ENCODE results near the gene DAPK2.

DAPK2 gene

GRCh38 chr15:63998489-63998888, 47.8 kb downstream of the DAPK2 start:
- ChIA-PET POLR2A (no interaction called here), CTCF (interaction anchor here (0.9 to 1.9 kb wide), 4 partner anchors 11 to 246 kb away, joined by 3 to 8 read pairs (median 4); no protein-coding TSS in a partner anchor)
- no peak for DNase-seq (ENCODE audit: extremely low spot score)
- TF ChIP-seq CTCF (IDR thresholded peaks at IDR 0.05; ENCODE audit: control extremely low read depth, extremely low read depth, low read depth, missing control alignments) = no peak

- ChIA-PET CTCF (interaction anchor here (1.7 to 1.9 kb wide), 2 partner anchors 12 to 15 kb away, joined by 4 to 8 read pairs; no protein-coding TSS in a partner anchor), POLR2A (no interaction called here)
- TF ChIP-seq CTCF (IDR thresholded peaks at IDR 0.05; ENCODE audit: control extremely low read depth, extremely low read depth, low read depth, missing control alignments) = no peak
- DNase-seq (ENCODE audit: extremely low spot score) = no peak
Measured at GRCh38 chr15:63997715-63998442, 48.4 kb downstream of the DAPK2 start.

- ChIA-PET CTCF (interaction anchor here (0.9 to 2.4 kb wide), 4 partner anchors 10 to 244 kb away, joined by 3 to 6 read pairs (median 3); no protein-coding TSS in a partner anchor), POLR2A (no interaction called here)
- no peak for DNase-seq (ENCODE audit: extremely low spot score)
- no peak for TF ChIP-seq CTCF (IDR thresholded peaks at IDR 0.05; ENCODE audit: control extremely low read depth, extremely low read depth, low read depth, missing control alignments)
Measured at GRCh38 chr15:63996794-63997357, 49.4 kb downstream of the DAPK2 start.

DNA sequence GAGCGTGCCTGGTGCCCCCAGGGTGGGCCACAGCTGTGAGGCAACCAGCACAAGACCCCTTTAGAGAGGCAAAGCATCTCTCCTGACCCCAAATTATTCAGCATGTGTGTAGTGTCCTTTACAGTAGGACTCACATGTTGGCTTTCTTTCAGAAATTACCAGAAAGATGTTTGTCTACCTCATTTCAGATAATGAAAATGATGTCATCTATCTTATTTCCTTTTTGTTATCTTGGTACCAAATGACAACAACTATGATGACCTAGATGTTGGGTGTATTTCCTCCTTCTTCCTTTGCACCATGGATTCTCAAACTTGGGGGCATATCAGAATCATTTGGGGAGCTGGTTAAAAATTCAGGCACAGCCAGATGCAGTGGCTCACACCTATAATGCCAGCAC, 50.5 kb downstream of the DAPK2 start:
- CTCF ChIA-PET = interaction anchor here (0.7 to 2.4 kb wide), 9 partner anchors 10 to 243 kb away, joined by 3 to 6 read pairs (median 3); no protein-coding TSS in a partner anchor
- POLR2A ChIA-PET = no interaction called here
- no peak for DNase-seq (ENCODE audit: extremely low spot score)
- no peak for TF ChIP-seq CTCF (IDR thresholded peaks at IDR 0.05; ENCODE audit: control extremely low read depth, extremely low read depth, low read depth, missing control alignments)

GRCh38 chr15:63994073-63994600, 52.1 kb downstream of the DAPK2 start:
- no peak for DNase-seq (ENCODE audit: extremely low spot score)
- TF ChIP-seq CTCF (IDR thresholded peaks at IDR 0.05; ENCODE audit: control extremely low read depth, extremely low read depth, low read depth, missing control alignments) = no peak
- ChIA-PET CTCF (interaction anchor here (1.3 to 5.4 kb wide), 6 partner anchors 11 to 49 kb away, joined by 4 to 24 read pairs (median 4); no protein-coding TSS in a partner anchor), POLR2A (no interaction called here)

DNA sequence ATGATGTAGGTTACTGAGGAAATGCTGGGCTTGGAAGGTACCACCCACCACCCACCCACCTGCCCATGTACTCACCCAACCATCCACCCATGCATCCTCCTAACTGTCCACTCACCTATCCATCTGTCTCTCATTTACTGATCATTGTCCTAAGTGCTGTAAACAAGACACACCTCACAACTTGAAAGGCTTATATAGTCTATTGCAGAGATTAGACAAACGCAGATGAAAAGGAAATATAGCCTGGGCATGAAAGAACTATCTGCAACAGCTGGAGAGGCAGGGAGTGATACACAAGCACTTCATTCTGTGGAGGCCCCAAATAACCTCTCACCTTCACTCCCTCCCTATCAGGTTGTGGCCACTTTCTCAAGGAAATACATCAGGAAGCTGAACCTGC, 54.0 kb downstream of the DAPK2 start:
- no peak for TF ChIP-seq CTCF (IDR thresholded peaks at IDR 0.05; ENCODE audit: control extremely low read depth, extremely low read depth, low read depth, missing control alignments)
- ChIA-PET POLR2A (no interaction called here), CTCF (interaction anchor here (1.0 to 5.4 kb wide), 9 partner anchors 9 to 102 kb away, joined by 3 to 24 read pairs (median 4); partner anchors contain the start of gene DAPK2)
- no peak for DNase-seq (ENCODE audit: extremely low spot score)

All from GM10248 (cell line).